Esophagus mucosa (tissue), 1 donor: ENCODE measurements around the gene CCL18. TPM values are rescaled to one million over a fixed set of nuclear protein-coding genes. Genes with fewer than 3 reads are reported as not detected.
"Not testable (repeated sequence)": the region's sequence is repeated elsewhere in the genome, so short reads cannot be mapped to it uniquely, and the experiment has no call there.

Experiments
- ATAC-seq: fragments of 200-7000 bp; cut with Tn5 transposase; one replicate; pipeline ENCODE4 v1.9.1; 2020
- total RNA-seq: library from RNA; stranded (reverse); gene quantifications from one replicate; pipeline ENCODE4 v1.2.4, GENCODE V29; 2023
- donor health status: DM: yes; HTN: yes; CAD: no.

CCL18 gene, protein sequence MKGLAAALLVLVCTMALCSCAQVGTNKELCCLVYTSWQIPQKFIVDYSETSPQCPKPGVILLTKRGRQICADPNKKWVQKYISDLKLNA
- 0.44 TPM for total RNA-seq

DNA sequence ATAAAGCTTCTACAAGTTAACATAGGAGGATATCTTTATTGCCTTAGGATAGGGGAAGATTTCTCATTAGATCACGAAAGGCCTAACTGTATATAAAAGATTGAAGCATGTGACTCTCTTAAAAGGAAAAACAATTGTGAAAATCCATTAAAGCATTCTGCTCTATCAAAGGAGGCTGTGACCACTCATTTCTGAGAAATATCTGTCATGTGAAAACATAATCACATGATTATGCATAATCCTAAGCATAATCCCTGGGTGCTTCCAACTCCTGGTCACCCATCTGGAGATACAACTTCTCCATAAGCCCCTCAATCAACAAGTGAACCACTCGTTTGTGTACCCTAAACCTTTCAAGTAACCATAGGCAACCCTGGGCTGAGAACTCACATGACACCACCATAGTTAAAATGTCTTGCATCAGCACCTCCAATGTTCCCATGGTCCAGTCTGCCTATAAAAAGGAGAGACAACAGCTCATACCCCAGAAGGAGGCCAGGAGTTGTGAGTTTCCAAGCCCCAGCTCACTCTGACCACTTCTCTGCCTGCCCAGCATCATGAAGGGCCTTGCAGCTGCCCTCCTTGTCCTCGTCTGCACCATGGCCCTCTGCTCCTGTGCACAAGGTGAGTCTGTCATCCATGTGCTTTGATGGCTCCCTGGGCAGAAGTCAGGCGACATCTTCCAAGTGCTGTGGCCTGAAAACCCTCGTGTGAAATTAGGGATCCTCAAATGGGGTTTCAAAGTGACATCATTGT lies at the start of gene CCL18:
Gene CCL18, plus strand, starts transcription at position 487 of the 756 bp plus-strand sequence. Its CDS starts 71 bp downstream, at position 558.
- ATAC-seq = no peak

- ATAC-seq = no peak
These were observed 49.1 kb upstream of the CCL18 start for GRCh38 chr17:36014946-36015345.

GRCh38 chr17:36015895-36016294 lies 48.2 kb upstream of the CCL18 start:
- not testable (repeated sequence) for ATAC-seq

DNA sequence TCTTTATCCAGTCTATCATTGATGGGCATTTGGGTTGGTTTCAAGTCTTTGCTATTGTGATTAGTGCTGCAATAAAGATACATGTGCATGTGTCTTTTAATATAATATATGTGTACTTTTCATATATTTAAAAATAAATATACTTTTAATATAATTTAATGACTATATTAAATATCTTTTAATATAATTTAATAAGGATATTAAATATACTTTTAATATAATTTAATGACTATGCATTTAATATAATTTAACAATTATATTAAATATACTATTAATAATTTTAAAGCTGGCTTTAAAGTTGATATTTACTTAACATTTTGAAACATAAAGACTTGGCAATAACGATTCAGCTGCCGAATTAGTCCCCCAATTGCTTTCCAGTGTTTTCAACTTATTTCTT lies 47.5 kb upstream of the CCL18 start:
- no peak for ATAC-seq

DNA sequence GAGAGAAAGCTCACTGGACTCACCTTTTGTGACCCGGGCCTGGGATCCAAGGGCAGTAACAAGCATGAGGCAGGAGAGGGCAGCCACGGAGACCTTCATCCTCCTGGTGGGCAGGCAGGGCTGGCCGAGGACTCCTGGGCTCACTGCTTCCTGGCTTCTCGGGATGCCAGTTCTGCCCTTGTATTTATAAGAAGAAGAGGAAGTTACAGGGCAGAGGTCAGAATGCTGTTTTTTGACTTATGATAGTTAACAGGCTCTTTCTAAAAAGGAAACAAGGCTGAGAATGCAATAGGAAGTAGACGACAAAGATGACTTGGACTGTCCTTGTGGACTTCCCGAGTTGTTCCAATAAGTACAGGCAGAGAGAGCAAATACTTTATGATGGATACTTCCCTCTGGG lies 46.3 kb upstream of the CCL18 start, which contains the start of gene CCL23:
Gene CCL23, minus strand, starts transcription at position 174 of the 400 bp plus-strand sequence. Its CDS starts 75 bp downstream, at position 99.
- no peak for ATAC-seq

DNA sequence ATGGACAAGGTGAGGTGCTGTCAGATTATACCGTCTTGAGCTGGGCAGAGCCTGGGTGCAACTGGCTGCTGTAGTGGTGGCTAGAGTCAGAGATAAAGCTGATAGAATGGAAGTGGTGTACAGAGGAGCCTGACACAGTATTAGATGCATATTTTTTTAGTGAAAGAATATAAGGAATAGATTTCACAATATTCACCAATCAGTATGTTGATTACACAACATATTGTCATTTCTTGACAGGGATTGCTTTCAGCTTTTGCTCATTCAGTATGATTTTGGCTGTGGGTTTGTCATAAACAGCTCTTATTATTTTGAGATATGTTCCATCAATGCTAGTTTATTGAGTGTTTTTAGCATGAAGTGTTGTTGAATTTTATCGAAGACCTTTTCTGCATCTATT lies 44.6 kb upstream of the CCL18 start:
- no peak for ATAC-seq

DNA sequence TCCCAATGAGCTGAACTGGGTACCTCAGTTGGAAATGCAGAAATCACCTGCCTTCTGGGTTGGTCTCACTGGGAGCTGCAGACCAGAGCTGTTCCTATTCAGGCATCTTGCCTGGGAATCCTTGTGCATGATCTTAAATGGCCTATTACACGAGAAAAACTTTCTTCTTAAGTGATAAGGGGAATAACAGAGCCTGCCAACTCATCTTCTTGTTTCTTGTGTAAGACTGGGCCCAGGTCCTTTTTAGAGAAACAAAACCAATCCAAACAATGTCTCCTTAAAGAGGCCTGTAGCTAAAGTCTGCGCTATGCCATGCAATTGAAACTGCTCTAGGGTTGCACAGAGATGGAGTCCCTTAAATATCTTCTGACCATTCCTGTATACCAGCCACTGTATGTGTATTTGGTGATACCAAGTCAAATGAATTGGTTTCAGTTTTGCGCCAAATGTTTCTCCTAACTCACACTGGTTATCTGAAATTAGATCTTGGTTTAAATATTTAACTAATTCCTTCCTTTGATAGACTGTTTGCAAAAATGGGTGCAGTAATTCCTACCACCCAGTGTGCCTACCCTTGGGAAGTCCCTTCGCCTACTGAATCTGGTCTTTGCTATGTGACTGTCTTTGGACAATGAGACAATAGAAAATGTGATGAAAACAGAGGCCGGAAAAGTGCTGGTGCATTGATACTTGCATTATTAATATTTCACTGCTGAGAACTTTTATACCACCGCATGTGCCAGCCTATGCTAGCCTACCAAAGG lies 39.8 kb upstream of the CCL18 start:
- no peak for ATAC-seq

DNA sequence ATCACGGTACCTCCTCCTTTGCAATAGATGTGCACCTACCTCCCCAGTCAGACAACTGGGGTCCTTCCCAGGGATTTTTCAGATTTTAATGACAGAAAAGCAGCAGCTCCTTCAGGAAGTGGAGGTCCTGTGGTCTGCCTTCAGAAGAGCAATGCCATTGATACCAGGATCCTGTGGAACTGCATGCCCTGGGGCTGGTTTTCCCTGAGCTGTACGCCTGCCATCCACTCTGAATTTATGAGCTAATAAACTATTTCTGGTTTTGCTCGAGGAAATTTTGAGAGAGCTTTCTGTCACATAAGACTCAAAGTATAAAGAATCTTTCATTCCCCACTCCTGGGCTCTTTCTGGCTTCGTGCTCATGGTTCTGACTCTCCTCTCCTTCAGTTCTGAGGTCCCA lies 36.3 kb upstream of the CCL18 start:
- ATAC-seq = no peak

DNA sequence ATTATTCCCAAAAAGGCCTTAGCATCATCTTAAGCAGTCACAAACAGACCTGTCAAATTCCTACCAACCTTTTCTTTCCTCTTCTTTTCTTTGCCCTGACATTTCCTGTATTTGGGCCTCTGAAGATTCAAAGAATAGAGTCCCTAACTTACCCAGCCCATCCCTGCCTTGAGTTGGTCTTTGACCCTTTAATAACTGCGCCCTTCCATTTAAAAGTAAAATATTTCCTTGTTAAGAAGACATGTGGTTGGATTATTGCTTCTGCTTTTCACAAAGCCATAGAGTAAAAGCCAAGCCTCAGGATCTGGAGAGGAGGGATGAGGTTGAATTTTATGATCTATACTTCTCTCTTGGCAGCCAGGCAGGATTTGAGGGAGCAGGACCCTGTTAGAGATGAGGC lies 33.1 kb upstream of the CCL18 start:
- ATAC-seq = no peak

GRCh38 chr17:36034127-36034526 lies 29.9 kb upstream of the CCL18 start:
- ATAC-seq = no peak

GRCh38 chr17:36036235-36036634 lies 27.8 kb upstream of the CCL18 start:
- ATAC-seq = no peak

GRCh38 chr17:36048066-36048465 lies 16.0 kb upstream of the CCL18 start:
- no peak for ATAC-seq

- ATAC-seq = no peak
These were observed 14.4 kb upstream of the CCL18 start for GRCh38 chr17:36049643-36050042.

GRCh38 chr17:36055171-36055570 lies 8.9 kb upstream of the CCL18 start:
- no peak for ATAC-seq

GRCh38 chr17:36055921-36056520 lies 8.1 kb upstream of the CCL18 start:
- no peak for ATAC-seq

GRCh38 chr17:36057911-36058310 lies 6.2 kb upstream of the CCL18 start:
- ATAC-seq = no peak

DNA sequence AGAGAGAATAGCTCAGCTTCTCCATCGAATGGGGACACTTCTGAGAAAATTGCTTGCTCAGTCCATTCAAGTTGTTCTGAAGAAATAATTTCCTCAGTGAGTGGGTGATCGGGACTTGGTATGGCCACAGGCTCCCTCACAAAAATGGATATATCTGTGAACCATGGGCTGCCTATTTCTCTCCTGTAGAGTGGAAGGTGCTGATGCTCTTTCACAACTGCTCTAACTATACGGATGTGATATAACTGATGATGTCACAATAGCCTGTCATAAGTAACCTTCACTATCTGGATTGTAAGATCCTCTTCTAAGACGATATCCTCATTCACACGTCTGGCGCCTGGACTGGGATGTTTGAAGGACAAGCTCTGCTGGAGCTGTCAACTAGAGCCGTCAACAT lies 4.7 kb upstream of the CCL18 start:
- ATAC-seq = no peak

GRCh38 chr17:36060816-36061215 lies 3.3 kb upstream of the CCL18 start:
- ATAC-seq = no peak

DNA sequence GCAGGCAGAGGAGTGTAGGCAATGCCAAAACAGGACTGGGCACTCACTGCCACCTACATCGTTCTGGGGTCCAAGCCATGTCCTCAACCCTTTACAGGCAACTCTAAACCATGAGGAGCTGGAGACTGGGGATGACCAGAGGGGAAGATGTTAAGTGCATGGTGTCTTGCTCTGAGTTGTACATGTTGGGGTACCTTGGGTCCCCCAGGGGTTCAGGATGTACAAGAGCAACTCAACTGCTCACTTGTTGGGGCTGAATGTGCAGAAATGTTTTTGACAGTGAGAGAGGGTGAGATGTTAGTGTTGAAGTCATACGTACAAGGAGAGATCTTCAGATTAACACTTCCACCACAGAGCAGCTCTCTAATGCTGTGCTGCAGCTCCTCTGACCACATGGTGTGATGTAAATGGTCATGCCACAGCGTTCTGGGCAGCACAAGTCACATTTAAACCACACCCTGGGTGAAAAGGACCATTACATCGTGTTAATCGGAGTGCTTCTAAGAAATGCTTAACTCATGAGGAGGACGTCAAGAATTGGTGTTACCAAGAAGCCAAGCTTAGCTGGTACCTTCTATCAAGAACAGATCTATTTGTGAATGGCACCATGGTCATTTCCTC lies 2.4 kb downstream of the CCL18 start:
- ATAC-seq = no peak

GRCh38 chr17:36068524-36068923 lies 4.5 kb downstream of the CCL18 start:
- ATAC-seq = no peak

- no peak for ATAC-seq
These were observed 5.1 kb downstream of the CCL18 start for GRCh38 chr17:36069136-36069535.

- ATAC-seq = no peak
These were observed 6.4 kb downstream of the CCL18 start for GRCh38 chr17:36070427-36070826.

- ATAC-seq = no peak
These were observed 7.7 kb downstream of the CCL18 start for GRCh38 chr17:36071751-36072150.
